H1 (cell line): ENCODE results near the gene EVPLL. TPM values are rescaled to one million over a fixed set of nuclear protein-coding genes. Genes with fewer than 3 reads are reported as not detected.
"Not testable (repeated sequence)": the region's sequence is repeated elsewhere in the genome, so short reads cannot be mapped to it uniquely, and the experiment has no call there.

Experiments used
- CTCF ChIA-PET: fragments of 300-600 bp; sonication (Branson Sonifier 250); formaldehyde crosslinking; loops from one replicate; lab custom pipeline; 2021; ENCODE audit not compliant: partially characterized antibody; lab: Charles Lee
- POLR2A ChIA-PET: fragments of 300-600 bp; sonication (Branson Sonifier 250); formaldehyde crosslinking; loops from one replicate; lab custom pipeline; 2021; ENCODE audit warnings: inconsistent platforms; ENCODE audit not compliant: partially characterized antibody; lab: Charles Lee
- DNase-seq, 2 experiments: peaks; one replicate each; pipeline versions ENCODE4 v3.0.0 to v3.0.0-alpha.2; 2010 to 2022; ENCODE audit warnings: low spot score in 2 of 2, low read depth in 1 of 2, mixed read lengths in 1 of 2
- FAIRE-seq: peaks from 2 replicates; lab custom pipeline; 2011; peaks lifted over from hg19 to GRCh38; lab: Jason Lieb, UNC
- H2AFZ ChIP-seq: 2 replicates; pipeline ENCODE4 v1.8.1; 2012; ENCODE audit warnings: low read length, inconsistent platforms
- H2AK5ac ChIP-seq: 2 replicates; pipeline ENCODE4 v1.6.1; 2013; ENCODE audit warnings: low read depth, low read length
- H2BK120ac ChIP-seq: replicated peaks from 2 replicates; pipeline ENCODE3; 2013; ENCODE audit warnings: low read depth, low read length, inconsistent platforms
- H2BK12ac ChIP-seq: 2 replicates; pipeline ENCODE4 v1.6.1; 2013; ENCODE audit warnings: low read depth, low read length
- H2BK15ac ChIP-seq: 2 replicates; pipeline ENCODE4 v1.6.1; 2013; ENCODE audit warnings: low read length
- H2BK20ac ChIP-seq: 2 replicates; pipeline ENCODE4 v1.6.1; 2013; ENCODE audit warnings: low read length
- H2BK5ac ChIP-seq: 2 replicates; pipeline ENCODE4 v1.6.1; 2013; ENCODE audit warnings: low read depth, low read length
- H3K14ac ChIP-seq: 2 replicates; pipeline ENCODE4 v1.6.1; 2013; ENCODE audit warnings: inconsistent platforms; ENCODE audit not compliant: insufficient read length
- H3K18ac ChIP-seq: 2 replicates; pipeline ENCODE4 v1.6.1; 2013; ENCODE audit warnings: low read length; ENCODE audit errors: extremely low read depth
- H3K23ac ChIP-seq: 2 replicates; pipeline ENCODE4 v1.6.1; 2013; ENCODE audit warnings: inconsistent platforms; ENCODE audit not compliant: insufficient read length
- H3K23me2 ChIP-seq: 2 replicates; pipeline ENCODE4 v1.6.1; 2013; ENCODE audit warnings: low read depth, low read length
- H3K27ac ChIP-seq: 2 replicates; pipeline ENCODE4 v1.6.1; 2011; ENCODE audit warnings: low read depth, low read length, inconsistent platforms
- H3K27me3 ChIP-seq, 4 experiments: replicated peaks in 1 of 4; 1 replicate in 1 of 4; 2 replicates in 3 of 4; pipeline versions ENCODE4 v1.6.1 to v1.8.1; 2011 to 2013; ENCODE audit warnings: low read length in 3 of 4, mild to moderate bottlenecking in 3 of 4, inconsistent platforms in 2 of 4, mixed read lengths in 2 of 4, moderate library complexity in 1 of 4; ENCODE audit not compliant: control insufficient read depth in 3 of 4, insufficient read depth in 3 of 4; ENCODE audit errors: extremely low read depth in 1 of 4
- H3K36me3 ChIP-seq, 4 experiments: 2 replicates each; pipeline versions ENCODE4 v1.6.1 to v1.8.1; 2011 to 2013; ENCODE audit warnings: mild to moderate bottlenecking in 4 of 4, low read length in 3 of 4, moderate library complexity in 2 of 4, control low read depth in 1 of 4, inconsistent platforms in 1 of 4; ENCODE audit not compliant: insufficient read depth in 4 of 4, control insufficient read depth in 2 of 4
- H3K4ac ChIP-seq: replicated peaks from 2 replicates; pipeline ENCODE3; 2013; ENCODE audit warnings: low read length, low read depth, mixed read lengths, inconsistent platforms; ENCODE audit not compliant: insufficient read length
- H3K4me1 ChIP-seq, 4 experiments: replicated peaks in 1 of 4; 1 replicate in 1 of 4; 2 replicates in 3 of 4; pipeline versions ENCODE4 v1.6.1 to v1.8.1; 2011 to 2013; ENCODE audit warnings: low read length in 3 of 4, inconsistent platforms in 2 of 4, mixed read lengths in 1 of 4; ENCODE audit not compliant: insufficient read depth in 4 of 4, control insufficient read depth in 3 of 4
- H3K4me2 ChIP-seq, 2 experiments: 2 replicates each; pipeline versions ENCODE4 v1.6.1 to v1.8.1; 2011 to 2013; ENCODE audit warnings: low read depth in 2 of 2, low read length in 2 of 2, control low read depth in 1 of 2, inconsistent platforms in 1 of 2, mild to moderate bottlenecking in 1 of 2; ENCODE audit not compliant: insufficient read depth in 1 of 2
- H3K4me3 ChIP-seq, 4 experiments: fragments of 200-600, 300-600 bp in 1 of 4; sonication (generic), shearing (Covaris generic), sonication (Bioruptor Twin) in 1 of 4; 2 replicates each; pipeline versions ENCODE4 v1.5.1 to v1.8.1; 2011 to 2016; ENCODE audit warnings: low read length in 4 of 4, low read depth in 3 of 4, control low read depth in 2 of 4, inconsistent platforms in 2 of 4, mild to moderate bottlenecking in 2 of 4, mixed read lengths in 1 of 4, moderate library complexity in 1 of 4; ENCODE audit not compliant: insufficient read depth in 2 of 4; ENCODE audit errors: extremely low read depth in 1 of 4
- H3K56ac ChIP-seq: replicated peaks from 2 replicates; pipeline ENCODE3; 2013; ENCODE audit warnings: low read depth, mild to moderate bottlenecking, mixed read lengths, low read length, inconsistent platforms; ENCODE audit not compliant: insufficient read length
- H3K79me1 ChIP-seq: 2 replicates; pipeline ENCODE4 v1.6.1; 2013; ENCODE audit warnings: low read depth, low read length, control low read depth
- H3K79me2 ChIP-seq, 2 experiments: 2 replicates each; pipeline versions ENCODE4 v1.6.1 to v1.8.1; 2012 to 2013; ENCODE audit warnings: low read length in 2 of 2, mild to moderate bottlenecking in 2 of 2, inconsistent platforms in 1 of 2; ENCODE audit not compliant: insufficient read depth in 2 of 2, control insufficient read depth in 1 of 2
- H3K9ac ChIP-seq, 4 experiments: replicated peaks in 1 of 4; 1 replicate in 1 of 4; 2 replicates in 3 of 4; pipeline versions ENCODE4 v1.6.1 to v1.8.1; 2011 to 2013; ENCODE audit warnings: low read depth in 3 of 4, low read length in 3 of 4, control low read depth in 2 of 4, mild to moderate bottlenecking in 2 of 4, moderate library complexity in 2 of 4, inconsistent platforms in 1 of 4; ENCODE audit errors: extremely low read depth in 1 of 4
- H3K9me3 ChIP-seq, 2 experiments: 2 replicates each; pipeline versions ENCODE4 v1.6.1 to v1.8.1; 2012 to 2013; ENCODE audit warnings: mild to moderate bottlenecking in 2 of 2, moderate library complexity in 2 of 2, control low read depth in 1 of 2, inconsistent platforms in 1 of 2, low read depth in 1 of 2, low read length in 1 of 2, mixed read lengths in 1 of 2; ENCODE audit not compliant: insufficient read depth in 2 of 2
- H4K20me1 ChIP-seq, 2 experiments: replicated peaks in 1 of 2; 2 replicates each; pipeline versions ENCODE3 to v1.8.1; 2011 to 2013; ENCODE audit warnings: inconsistent platforms in 2 of 2, low read length in 2 of 2, mild to moderate bottlenecking in 1 of 2; ENCODE audit not compliant: insufficient read depth in 2 of 2, control insufficient read depth in 1 of 2
- H4K5ac ChIP-seq: 2 replicates; pipeline ENCODE4 v1.6.1; 2013; ENCODE audit warnings: low read length, low read depth, mixed read lengths, inconsistent platforms; ENCODE audit not compliant: insufficient read length
- H4K8ac ChIP-seq: 2 replicates; pipeline ENCODE4 v1.8.0; 2013; ENCODE audit warnings: mild to moderate bottlenecking, moderate library complexity, low read length, inconsistent platforms; ENCODE audit not compliant: insufficient read depth; ENCODE audit errors: extremely low read depth
- H4K91ac ChIP-seq: replicated peaks from 2 replicates; pipeline ENCODE3; 2013; ENCODE audit warnings: low read length, mixed read lengths, inconsistent platforms; ENCODE audit not compliant: insufficient read length
- WGBS, 2 experiments: shearing (Covaris generic) in 1 of 2; methylation state at CpG; one replicate each; pipeline versions ENCODE4 v1.1.6 to v1.1.7; 2013 to 2015; ENCODE audit warnings: low lambda C conversion rate in 2 of 2, mixed read lengths in 2 of 2, inconsistent platforms in 1 of 2, low coverage in 1 of 2, missing lambda C conversion rate in 1 of 2; ENCODE audit not compliant: insufficient replicate concordance in 2 of 2, insufficient coverage in 1 of 2, insufficient read length in 1 of 2; ENCODE audit errors: extremely low coverage in 1 of 2, missing lambda C conversion rate in 1 of 2; 5-methylcytosine and 5-hydroxymethylcytosine counted together
- microRNA-seq, 2 experiments: library from miRNA; unstranded; fragments of <30 nt; microRNA quantifications; one replicate each; pipeline versions ENCODE4 to v1.2.0, GENCODE V29; 2016 to 2020; ENCODE audit warnings: borderline microRNAs expressed in 2 of 2, borderline number of aligned reads in 2 of 2, borderline replicate concordance in 1 of 2
- polyA plus RNA-seq, 7 experiments: library from polyadenylated mRNA; depleted of rRNA in 3 of 7; stranded (reverse) in 5 of 7; unstranded in 2 of 7; fragments of >200 nt in 5 of 7; fragments of 200-250 nt in 2 of 7; gene quantifications; 1 replicate in 5 of 7; 2 replicates in 1 of 7; 4 replicates in 1 of 7; pipeline versions ENCODE4 v1.2.1 to v1.2.3, GENCODE V29; 2011 to 2013; ENCODE audit warnings: missing spikeins in 2 of 7, mixed read lengths in 2 of 7
- small RNA-seq: library from polyadenylated mRNA; stranded (forward); fragments of <200 nt; extraction: miRNeasy Mini kit (QIAGEN cat#:217004); gene quantifications from one replicate; pipeline ENCODE3, GENCODE V24; 2013; ENCODE audit not compliant: insufficient read depth
- total RNA-seq: library from RNA; stranded (reverse); fragmentation: NEBNext Ultra II Directional; extraction: Animal tissue kit (Norgen Biotek cat#: 25700); gene quantifications from 2 replicates; pipeline ENCODE4 v1.2.1, GENCODE V29; 2021

Gene EVPLL
- total and polyA plus RNA-seq, 2 of the 8 experiments (the other 6 are each of a cell fraction or from before 2014, with no cell fraction given), result 0.06 TPM; not detected in 1

- H3K4me1 ChIP-seq, H3K4ac ChIP-seq, H3K36me3 ChIP-seq, H2BK5ac ChIP-seq, H4K20me1 ChIP-seq, H3K23me2 ChIP-seq, H2BK20ac ChIP-seq, H2BK120ac ChIP-seq, H3K56ac ChIP-seq, POLR2A ChIA-PET, H2BK12ac ChIP-seq, H4K91ac ChIP-seq, H4K8ac ChIP-seq, H2AK5ac ChIP-seq, CTCF ChIA-PET, H3K79me2 ChIP-seq, H3K27me3 ChIP-seq, DNase-seq, H3K9me3 ChIP-seq, FAIRE-seq, H3K4me3 ChIP-seq, H3K4me2 ChIP-seq, H3K27ac ChIP-seq, H2BK15ac ChIP-seq, H2AFZ ChIP-seq, H3K14ac ChIP-seq, H3K23ac ChIP-seq, H4K5ac ChIP-seq, H3K18ac ChIP-seq, H3K79me1 ChIP-seq, H3K9ac ChIP-seq: not testable (repeated sequence)
- WGBS, 2 experiments, result no CpG with 5 or more reads among the region's 9 CpGs
Observed at GRCh38 chr17:18432206-18432605, 54.6 kb downstream of the EVPLL start.

Small RNAs within 50 kb of the gene (microRNA-seq; reads per million reads assigned to microRNA genes)
- gene MIR6778, result 0 reads per million in 2 experiments

Small RNAs within 50 kb of the gene (small RNA-seq; reads per million reads assigned to genes)
- gene AL353997.5 (not detected), gene YWHAEP2 (not detected)

Other genes starting within 250 kb of the EVPLL start
- gene ALKBH5, start 193.9 kb upstream of the EVPLL start, total RNA-seq, result 86.4 and 86.6 TPM in 2 replicates
- 63.7 and 66.5 TPM in 2 replicates for gene ALKBH5, start 193.9 kb upstream of the EVPLL start, polyA plus RNA-seq (2011; rRNA removed)
- gene LLGL1, start 152.1 kb upstream of the EVPLL start, total RNA-seq, result 71.3 and 72.8 TPM in 2 replicates
- gene LLGL1, start 152.1 kb upstream of the EVPLL start, polyA plus RNA-seq (2011; rRNA removed), result 107 and 137 TPM in 2 replicates
- gene FLII, start 119.0 kb upstream of the EVPLL start, total RNA-seq, result 300 and 324 TPM in 2 replicates
- gene FLII, start 119.0 kb upstream of the EVPLL start, polyA plus RNA-seq (2011; rRNA removed), result 549 and 674 TPM in 2 replicates
- 9.9 and 12.4 TPM in 2 replicates for gene MIEF2, start 117.1 kb upstream of the EVPLL start, total RNA-seq
- 24.9 and 39.6 TPM in 2 replicates for gene MIEF2, start 117.1 kb upstream of the EVPLL start, polyA plus RNA-seq (2011; rRNA removed)
- gene TOP3A, start 62.8 kb upstream of the EVPLL start, total RNA-seq, result 46.2 and 54.3 TPM in 2 replicates
- 21.5 and 23.4 TPM in 2 replicates for gene TOP3A, start 62.8 kb upstream of the EVPLL start, polyA plus RNA-seq (2011; rRNA removed)
- 18.5 and 19.0 TPM in 2 replicates for gene SMCR8, start 62.5 kb upstream of the EVPLL start, total RNA-seq
- gene SMCR8, start 62.5 kb upstream of the EVPLL start, polyA plus RNA-seq (2011; rRNA removed), result 6.9 and 8.9 TPM in 2 replicates
- 38.0 and 39.3 TPM in 2 replicates for gene SHMT1, start 14.2 kb upstream of the EVPLL start, total RNA-seq
- 30.7 and 31.9 TPM in 2 replicates for gene SHMT1, start 14.2 kb upstream of the EVPLL start, polyA plus RNA-seq (2011; rRNA removed)
- gene LGALS9C, start 99.0 kb downstream of the EVPLL start, total RNA-seq, result not detected in 2 replicates
- 0.03 and 0.17 TPM in 2 replicates for gene LGALS9C, start 99.0 kb downstream of the EVPLL start, polyA plus RNA-seq (2011; rRNA removed)